GM12801 (cell line): ENCODE data around the gene ARHGAP33.

Source experiments
- CTCF ChIP-seq: IDR thresholded peaks from one replicate; pipeline ENCODE4 v1.5.1; 2011; ENCODE audit warnings: control low read depth; ENCODE audit not compliant: insufficient read length; ENCODE audit errors: extremely low read depth

Gene ARHGAP33

GRCh38 chr19:35806597-35806996 lies 31.2 kb downstream of the ARHGAP33 start:
- no peak for TF ChIP-seq CTCF

GRCh38 chr19:35807633-35808032 lies 32.3 kb downstream of the ARHGAP33 start:
- TF ChIP-seq CTCF, result no peak

GRCh38 chr19:35811317-35812219 lies 36.2 kb downstream of the ARHGAP33 start:
- no peak for TF ChIP-seq CTCF

- TF ChIP-seq CTCF, result no peak
These were observed 37.1 kb downstream of the ARHGAP33 start, which contains the start of gene PRODH2 for GRCh38 chr19:35812220-35813042. TSS of gene PRODH2 (minus strand) at chr19:35812845. CDS start at chr19:35812805, 40 bp downstream.

GRCh38 chr19:35813043-35813890 lies 37.9 kb downstream of the ARHGAP33 start:
- TF ChIP-seq CTCF, result no peak

GRCh38 chr19:35816262-35816661 lies 40.9 kb downstream of the ARHGAP33 start:
- TF ChIP-seq CTCF, result no peak
